Mucosa of descending colon (tissue), 3 donors: Measurements from ENCODE around the gene CD200. TPM values are rescaled to one million over a fixed set of nuclear protein-coding genes. Genes with fewer than 3 reads are reported as not detected.
"Not testable (repeated sequence)": the region's sequence is repeated elsewhere in the genome, so short reads cannot be mapped to it uniquely, and the experiment has no call there.

Source experiments
- ATAC-seq: fragments of 200-7000 bp; cut with Tn5 transposase; one replicate; pipeline ENCODE4 v1.9.1; 2020; ENCODE audit warnings: mild to moderate bottlenecking, moderate library complexity
- DNase-seq, 3 donors: peaks; one replicate each; pipeline ENCODE4 v3.0.0-alpha.2; 2020
- H3K36me3 ChIP-seq: fragments of 200-600 bp; one replicate; pipeline ENCODE4 v1.8.0; 2021; ENCODE audit warnings: low read depth, mild to moderate bottlenecking
- H3K4me1 ChIP-seq: fragments of 200-600 bp; one replicate; pipeline ENCODE4 v1.8.0; 2021; ENCODE audit warnings: low read depth, mild to moderate bottlenecking
- H3K4me3 ChIP-seq: fragments of 200-600 bp; one replicate; pipeline ENCODE4 v1.8.0; 2021; ENCODE audit warnings: mild to moderate bottlenecking
- H3K9me3 ChIP-seq: fragments of 200-600 bp; one replicate; pipeline ENCODE4 v1.8.0; 2021; ENCODE audit warnings: mild to moderate bottlenecking
- CTCF ChIP-seq: fragments of 200-600 bp; IDR thresholded peaks from one replicate; pipeline ENCODE4 v1.8.0; 2022; ENCODE audit warnings: antibody characterized with exemption, mild to moderate bottlenecking
- intact Hi-C, 2 donors: fragments of 100-400 bp; cut with DNase I in 1 of 2; cut with micrococcal nuclease in 1 of 2; formaldehyde crosslinking; loops; one replicate each; pipeline versions ENCODE4 v1.11.0 to v1.11.1; 2022; cut with DNase I, micrococcal nuclease
- total RNA-seq, 3 donors: library from RNA; stranded (reverse); fragmentation: NEBNext Ultra II Directional in 2 of 3; extraction: Animal tissue kit (Norgen Biotek cat#: 25700) in 2 of 3; gene quantifications; one replicate each; pipeline versions ENCODE4 v1.2.1 to v1.2.4, GENCODE V29; 2021 to 2023
- donor health status: DM: no; HTN: no; CAD: no; lungs with moderate emphysema.
- donor health status: DM: no; HTN: no; CAD: no.
- donor health status: DM: no; HTN: yes; CAD: no.

CD200 gene
- total RNA-seq, 3 donors from 2014 or later, result 3.3 to 6.4 (median 3.9) TPM

DNA sequence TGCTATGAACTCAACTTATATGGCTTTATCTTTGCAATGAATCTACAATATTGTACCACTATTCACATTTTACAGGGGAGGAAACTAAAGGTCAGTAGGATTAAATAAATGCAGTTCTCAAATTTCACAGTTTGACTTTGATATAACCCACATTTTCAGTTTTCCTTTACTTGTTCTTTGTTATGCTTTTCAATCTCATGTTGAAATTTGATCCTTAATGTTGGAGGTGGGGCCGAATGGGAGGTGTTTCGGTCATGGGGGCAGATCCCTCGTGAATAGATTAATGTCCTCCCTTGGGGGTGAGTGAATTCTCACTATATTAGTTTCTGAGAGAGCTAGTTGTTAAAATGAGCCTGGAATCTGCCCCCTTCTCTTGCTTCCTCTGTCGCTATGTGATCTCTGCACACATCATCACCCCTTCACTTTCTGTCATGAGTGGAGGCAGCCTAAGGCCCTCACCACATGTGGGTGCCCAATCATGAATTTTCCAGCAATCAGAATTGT is 44.7 kb downstream of the CD200 start:
- no peaks in the 10 kb centered on the region for H3K9me3 ChIP-seq
- no peak for TF ChIP-seq CTCF
- DNase-seq (no peak), ATAC-seq (peak; percentile 58)
- H3K4me1 ChIP-seq, result no peaks in the 10 kb centered on the region
- intact Hi-C loops, result no loop called here
- H3K4me3 ChIP-seq, result no peak overlapping the region
- H3K36me3 ChIP-seq, result no peaks in the 10 kb centered on the region

DNA sequence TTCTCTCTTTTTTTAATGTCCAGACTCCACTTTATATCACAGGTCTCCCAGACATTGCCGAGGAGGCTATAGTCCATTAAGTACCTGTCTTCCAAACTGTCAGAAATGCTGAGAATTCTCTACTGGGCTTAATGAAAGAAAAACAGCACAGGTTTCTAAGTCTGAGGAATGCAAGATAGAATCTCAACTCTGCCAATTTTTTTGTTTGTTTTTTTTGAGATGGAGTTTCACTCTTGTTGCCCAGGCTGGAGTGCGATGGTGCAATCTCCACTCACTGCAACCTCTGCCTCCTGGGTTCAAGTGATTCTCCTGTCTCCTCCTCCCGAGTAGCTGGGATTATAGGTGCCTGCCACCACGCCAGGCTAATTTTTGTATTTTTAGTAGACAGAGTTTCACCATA is 45.4 kb downstream of the CD200 start:
- H3K4me3 ChIP-seq, H3K4me1 ChIP-seq, DNase-seq, intact Hi-C loops, H3K9me3 ChIP-seq, ATAC-seq, H3K36me3 ChIP-seq: not testable (repeated sequence)

DNA sequence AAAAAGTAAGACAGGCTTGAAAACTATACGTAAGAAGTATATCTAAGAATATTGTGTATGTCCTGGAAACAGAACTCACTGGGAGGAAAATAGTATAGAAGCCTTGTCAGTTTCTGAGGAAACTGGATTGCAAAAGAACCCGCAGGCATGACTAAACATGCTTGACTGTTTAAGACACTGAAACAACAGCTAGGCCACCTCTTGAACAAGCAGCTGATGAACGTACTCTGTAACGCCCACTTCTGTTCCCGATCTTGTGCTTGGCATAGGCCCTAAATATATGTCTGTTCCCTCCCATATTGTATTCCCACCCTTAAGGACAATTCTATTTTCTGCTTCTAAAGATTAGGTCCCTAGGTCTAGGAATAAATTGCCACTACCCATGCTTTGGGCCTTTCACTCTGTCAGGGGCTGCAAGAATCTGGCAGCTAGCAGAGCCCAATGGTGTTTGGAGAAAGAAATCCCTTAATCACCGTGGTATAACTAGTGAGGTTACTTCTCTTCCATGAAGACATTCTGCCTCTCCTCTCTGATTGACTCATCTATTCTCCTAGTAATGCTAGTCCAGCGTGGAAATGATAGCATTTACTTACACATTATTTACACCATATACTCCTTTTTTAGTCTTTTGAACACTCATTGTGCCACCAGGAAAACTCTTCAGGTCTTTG is 46.2 kb downstream of the CD200 start:
- intact Hi-C loops, result no loop called here
- ATAC-seq, result peak; percentile 26
- no peak for DNase-seq
- Histone ChIP-seq H3K36me3 (no peaks in the 10 kb centered on the region), H3K4me3 (no peak overlapping the region), H3K9me3 (no peaks in the 10 kb centered on the region), H3K4me1 (no peaks in the 10 kb centered on the region)
- TF ChIP-seq CTCF, result no peak

GRCh38 chr3:112381673-112382542 is 49.0 kb downstream of the CD200 start:
- no peaks in the 10 kb centered on the region for H3K9me3 ChIP-seq
- H3K4me1 ChIP-seq, result no peaks in the 10 kb centered on the region
- DNase-seq, result no peak
- TF ChIP-seq CTCF, result no peak
- intact Hi-C loops, result no loop called here
- H3K4me3 ChIP-seq, result no peak overlapping the region
- no peaks in the 10 kb centered on the region for H3K36me3 ChIP-seq
- no peak for ATAC-seq

DNA sequence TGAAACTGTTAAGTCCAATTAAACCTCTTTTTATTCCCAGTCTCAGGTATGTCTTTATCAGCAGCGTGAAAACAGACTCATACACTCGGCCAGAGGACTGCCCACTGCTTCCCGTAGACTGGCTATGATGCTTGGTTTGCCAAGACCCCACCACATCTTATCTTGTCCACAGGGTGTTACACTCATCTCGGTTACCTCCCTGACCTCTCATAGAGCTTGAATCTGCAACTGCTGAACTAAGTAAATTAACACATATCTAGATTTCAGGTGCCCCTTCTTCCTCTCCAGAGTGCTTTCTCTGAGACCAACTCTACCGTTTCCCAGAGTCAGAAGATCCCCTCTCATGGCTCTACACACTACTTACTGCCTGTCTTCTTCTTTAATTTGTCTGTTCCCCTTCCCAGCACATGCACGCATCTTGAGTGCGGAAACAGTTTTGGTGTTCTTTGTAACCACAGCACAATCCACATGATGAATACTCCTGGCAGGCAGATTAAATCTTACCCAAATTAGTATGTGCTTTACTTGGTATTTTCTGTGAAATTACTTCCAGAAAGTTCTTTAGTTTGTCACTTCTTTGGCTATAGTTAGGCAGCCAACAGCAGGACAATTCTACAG is 49.7 kb downstream of the CD200 start:
- no peak for TF ChIP-seq CTCF
- Histone ChIP-seq H3K4me1 (no peaks in the 10 kb centered on the region), H3K36me3 (no peaks in the 10 kb centered on the region), H3K4me3 (no peak overlapping the region), H3K9me3 (no peaks in the 10 kb centered on the region)
- intact Hi-C loops, result no loop called here
- ATAC-seq (no peak), DNase-seq (no peak)

DNA sequence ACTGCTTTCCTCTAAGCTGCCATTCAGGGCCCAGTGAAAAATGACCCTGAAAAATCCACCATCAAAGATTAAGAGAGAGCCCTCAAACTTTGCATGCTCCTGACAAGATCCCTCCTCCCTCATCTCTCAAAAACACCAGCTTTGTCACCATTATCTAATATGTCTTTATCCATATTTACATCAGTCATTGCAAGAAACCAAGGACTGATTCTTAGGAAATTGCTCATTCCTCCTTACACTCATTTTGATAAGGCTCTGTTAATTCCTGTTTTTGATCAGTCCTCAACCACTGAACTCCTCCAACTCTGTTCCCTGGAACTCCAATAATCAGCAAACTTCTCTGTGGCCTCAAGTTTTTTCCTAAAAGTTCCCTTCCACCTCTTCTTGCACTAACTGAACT is 51.8 kb downstream of the CD200 start:
- no peak for TF ChIP-seq CTCF
- intact Hi-C loops, result no loop called here
- no peak for DNase-seq
- no peak overlapping the region for H3K4me3 ChIP-seq
- H3K9me3 ChIP-seq, result no peaks in the 10 kb centered on the region
- peaks cover 6% of the 10 kb centered on the region for H3K4me1 ChIP-seq
- ATAC-seq, result no peak
- no peaks in the 10 kb centered on the region for H3K36me3 ChIP-seq
